Caco-2 (cell line): ENCODE measurements around the gene INO80C. TPM values are rescaled to one million over a fixed set of nuclear protein-coding genes. Genes with fewer than 3 reads are reported as not detected.
"Not testable (repeated sequence)": the region's sequence is repeated elsewhere in the genome, so short reads cannot be mapped to it uniquely, and the experiment has no call there.

Experiments used
- BruUV-seq: library from RNA; stranded (reverse); fragments of 400-500 nt; replicated peaks from 2 replicates; lab custom pipeline; 2021; lab: Mats Ljungman, UMichigan
- CTCF ChIA-PET: fragments of 300-600 bp; sonication (Branson Sonifier 250); formaldehyde crosslinking; loops from one replicate; lab custom pipeline; 2022; ENCODE audit warnings: antibody characterized with exemption; lab: Charles Lee
- POLR2A ChIA-PET: fragments of 300-600 bp; sonication (Branson Sonifier 250); formaldehyde crosslinking; loops from one replicate; lab custom pipeline; 2022; ENCODE audit warnings: antibody characterized with exemption; lab: Charles Lee
- DNase-seq, 2 experiments: peaks; one replicate each; pipeline versions ENCODE4 v3.0.0 to v3.0.0-alpha.2; 2020 to 2022
- H3K27me3 ChIP-seq: replicated peaks from 2 replicates; pipeline ENCODE4 v1.6.0; 2011; ENCODE audit warnings: low read length; ENCODE audit not compliant: control insufficient read depth, insufficient read depth
- H3K36me3 ChIP-seq: 2 replicates; pipeline ENCODE4 v1.5.1; 2011; ENCODE audit warnings: low read length; ENCODE audit not compliant: control insufficient read depth, insufficient read depth
- H3K4me1 ChIP-seq: fragments of 250-450 bp; sonication (Bioruptor Pico); 2 replicates; pipeline ENCODE4 v1.5.1; 2020; ENCODE audit warnings: mild to moderate bottlenecking
- H3K4me3 ChIP-seq: 2 replicates; pipeline ENCODE4 v1.5.1; 2011; ENCODE audit warnings: low read depth, mild to moderate bottlenecking, control low read depth, low read length
- H3K9me3 ChIP-seq: fragments of 250-450 bp; sonication (Bioruptor Pico); 2 replicates; pipeline ENCODE4 v1.5.1; 2020; ENCODE audit warnings: mild to moderate bottlenecking, moderate library complexity
- H3K27ac Mint-ChIP-seq: one replicate; pipeline ENCODE4 v1.8.0; 2022; ENCODE audit warnings: mixed read lengths; ENCODE audit not compliant: unreplicated experiment
- H3K27me3 Mint-ChIP-seq: one replicate; pipeline ENCODE4 v1.8.0; 2022; ENCODE audit warnings: mixed read lengths; ENCODE audit not compliant: insufficient read depth, unreplicated experiment
- H3K36me3 Mint-ChIP-seq: one replicate; pipeline ENCODE4 v1.8.0; 2022; ENCODE audit warnings: mild to moderate bottlenecking, mixed read lengths; ENCODE audit not compliant: insufficient read depth, unreplicated experiment
- H3K4me1 Mint-ChIP-seq: one replicate; pipeline ENCODE4 v1.8.0; 2022; ENCODE audit warnings: low read depth, mixed read lengths; ENCODE audit not compliant: unreplicated experiment
- H3K4me3 Mint-ChIP-seq: one replicate; pipeline ENCODE4 v1.8.0; 2022; ENCODE audit warnings: mild to moderate bottlenecking, moderate library complexity, mixed read lengths; ENCODE audit not compliant: unreplicated experiment
- H3K9me3 Mint-ChIP-seq: one replicate; pipeline ENCODE4 v1.8.0; 2022; ENCODE audit warnings: mixed read lengths; ENCODE audit not compliant: unreplicated experiment
- intact Hi-C: fragments of 100-400 bp; cut with micrococcal nuclease; formaldehyde crosslinking; loops from one replicate; pipeline ENCODE4 v1.10.0; 2022; ENCODE audit not compliant: unreplicated experiment
- total RNA-seq: library from RNA; stranded (reverse); gene quantifications from 2 replicates; pipeline ENCODE4 v1.2.3, GENCODE V29; 2022
- TF ChIP-seq, protein P1 (sequence below), 2 experiments: fragments of 200-600 bp in 1 of 2; IDR thresholded peaks; 1 replicate in 1 of 2; 2 replicates in 1 of 2; pipeline versions ENCODE4 v1.5.1 to v1.8.0; 2011 to 2022; ENCODE audit warnings: antibody characterized with exemption in 1 of 2, control low read depth in 1 of 2, inconsistent platforms in 1 of 2, low read depth in 1 of 2, low read length in 1 of 2, mild to moderate bottlenecking in 1 of 2, moderate library complexity in 1 of 2; ENCODE audit not compliant: insufficient read depth in 1 of 2, severe bottlenecking in 1 of 2, unreplicated experiment in 1 of 2

Gene INO80C
- total RNA-seq, 1 experiment from 2014 or later = 26.6 TPM

DNA sequence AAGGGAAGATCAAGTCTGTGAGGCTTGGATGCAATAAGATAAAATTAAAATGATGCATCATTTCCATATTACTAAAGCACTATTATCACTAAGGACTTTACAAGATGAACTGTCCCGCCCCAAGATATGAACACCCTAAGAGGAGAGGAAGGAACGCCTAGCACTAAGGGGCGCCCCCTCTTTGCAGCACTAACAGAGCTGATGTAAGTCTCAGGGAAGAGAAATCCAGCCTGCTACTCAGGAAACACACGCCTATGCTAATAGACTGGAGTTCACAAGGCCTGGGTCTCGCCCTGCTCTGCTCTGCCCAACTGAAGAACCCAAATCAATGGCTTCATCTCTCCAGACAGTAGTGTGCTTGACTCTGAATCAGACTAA is 6.1 kb downstream of the INO80C start:
- H3K9me3 ChIP-seq = no peaks in the 10 kb centered on the region
- H3K4me1 Mint-ChIP-seq = no peaks in the 10 kb centered on the region
- TF ChIP-seq, protein P1, sequence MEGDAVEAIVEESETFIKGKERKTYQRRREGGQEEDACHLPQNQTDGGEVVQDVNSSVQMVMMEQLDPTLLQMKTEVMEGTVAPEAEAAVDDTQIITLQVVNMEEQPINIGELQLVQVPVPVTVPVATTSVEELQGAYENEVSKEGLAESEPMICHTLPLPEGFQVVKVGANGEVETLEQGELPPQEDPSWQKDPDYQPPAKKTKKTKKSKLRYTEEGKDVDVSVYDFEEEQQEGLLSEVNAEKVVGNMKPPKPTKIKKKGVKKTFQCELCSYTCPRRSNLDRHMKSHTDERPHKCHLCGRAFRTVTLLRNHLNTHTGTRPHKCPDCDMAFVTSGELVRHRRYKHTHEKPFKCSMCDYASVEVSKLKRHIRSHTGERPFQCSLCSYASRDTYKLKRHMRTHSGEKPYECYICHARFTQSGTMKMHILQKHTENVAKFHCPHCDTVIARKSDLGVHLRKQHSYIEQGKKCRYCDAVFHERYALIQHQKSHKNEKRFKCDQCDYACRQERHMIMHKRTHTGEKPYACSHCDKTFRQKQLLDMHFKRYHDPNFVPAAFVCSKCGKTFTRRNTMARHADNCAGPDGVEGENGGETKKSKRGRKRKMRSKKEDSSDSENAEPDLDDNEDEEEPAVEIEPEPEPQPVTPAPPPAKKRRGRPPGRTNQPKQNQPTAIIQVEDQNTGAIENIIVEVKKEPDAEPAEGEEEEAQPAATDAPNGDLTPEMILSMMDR (IDR thresholded peaks at IDR 0.05; ENCODE audit: insufficient read depth in 1 of 2, low read depth in 1 of 2, low read length in 1 of 2, severe bottlenecking in 1 of 2, unreplicated experiment in 1 of 2) = no peak
- intact Hi-C loops = no loop called here
- no peak overlapping the region for H3K27ac Mint-ChIP-seq
- H3K27me3 Mint-ChIP-seq = no peaks in the 10 kb centered on the region
- H3K9me3 Mint-ChIP-seq = no peaks in the 10 kb centered on the region
- DNase-seq = no peak
- ChIA-PET CTCF (no interaction called here), POLR2A (no interaction called here)
- H3K27me3 ChIP-seq = no peaks in the 10 kb centered on the region
- peaks cover 27% of the 10 kb centered on the region for H3K4me1 ChIP-seq
- H3K4me3 ChIP-seq = no peak overlapping the region
- no peaks in the 10 kb centered on the region for H3K36me3 ChIP-seq
- no peak overlapping the region for H3K4me3 Mint-ChIP-seq
- no peaks in the 10 kb centered on the region for H3K36me3 Mint-ChIP-seq
- BruUV-seq = no TSS peak

DNA sequence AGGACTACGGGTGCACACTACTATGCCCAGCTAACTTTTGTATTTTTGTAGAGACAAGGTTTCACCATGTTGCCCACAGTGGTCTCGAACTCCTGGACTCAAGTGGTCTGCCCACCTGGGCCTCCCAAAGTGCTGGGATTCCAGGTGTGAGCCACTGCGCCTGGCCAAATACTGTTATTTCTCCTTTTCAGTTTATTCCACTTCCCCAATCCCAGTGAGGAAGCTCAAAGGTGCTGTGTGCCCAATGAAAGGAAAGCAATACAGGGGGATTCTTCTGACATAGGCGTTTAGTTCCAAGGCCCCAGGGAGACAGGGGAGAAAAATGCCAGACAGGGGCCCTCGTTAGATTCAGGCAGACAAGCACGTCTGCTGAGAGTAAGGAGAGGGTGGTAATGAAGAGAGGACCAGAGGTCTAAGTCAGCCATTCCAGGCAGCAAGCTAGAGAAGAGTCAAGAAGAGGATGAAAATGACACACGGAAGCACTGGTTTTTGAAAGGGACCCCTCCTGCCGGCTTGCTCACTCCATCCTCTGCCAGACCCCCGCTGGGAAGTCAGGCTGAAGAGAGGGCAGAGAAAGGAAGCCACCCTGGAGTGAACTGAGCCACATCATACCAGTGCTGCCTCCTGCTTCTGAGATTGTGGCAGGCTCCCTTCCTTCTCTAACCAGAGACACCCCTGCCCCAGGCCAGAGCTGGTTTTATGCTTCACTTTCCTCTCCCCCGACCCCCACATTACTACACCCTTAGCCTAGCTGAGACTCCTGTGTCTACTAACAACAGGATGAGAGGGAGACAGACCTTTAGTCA is 6.7 kb downstream of the INO80C start:
- Histone ChIP-seq H3K4me1 (peaks cover 21% of the 10 kb centered on the region), H3K27me3 (no peaks in the 10 kb centered on the region), H3K36me3 (no peaks in the 10 kb centered on the region), H3K4me3 (no peak overlapping the region), H3K9me3 (no peaks in the 10 kb centered on the region)
- Mint-ChIP-seq H3K4me1 (no peaks in the 10 kb centered on the region), H3K9me3 (no peaks in the 10 kb centered on the region), H3K4me3 (no peak overlapping the region), H3K36me3 (no peaks in the 10 kb centered on the region), H3K27me3 (no peaks in the 10 kb centered on the region), H3K27ac (no peak overlapping the region)
- no peak for DNase-seq
- TF ChIP-seq, protein P1 (IDR thresholded peaks at IDR 0.05; ENCODE audit: insufficient read depth in 1 of 2, low read depth in 1 of 2, low read length in 1 of 2, severe bottlenecking in 1 of 2, unreplicated experiment in 1 of 2) = no peak
- CTCF ChIA-PET = no interaction called here
- intact Hi-C loops = no loop called here
- POLR2A ChIA-PET = interaction anchor here (0.6 kb wide), 1 partner anchor 181 kb away, joined by 4 read pairs; no protein-coding TSS in a partner anchor
- BruUV-seq = no TSS peak

- Mint-ChIP-seq H3K36me3 (no peaks in the 10 kb centered on the region), H3K27ac (no peak overlapping the region), H3K9me3 (no peaks in the 10 kb centered on the region), H3K4me3 (no peak overlapping the region), H3K27me3 (no peaks in the 10 kb centered on the region), H3K4me1 (no peaks in the 10 kb centered on the region)
- Histone ChIP-seq H3K27me3 (no peaks in the 10 kb centered on the region), H3K4me3 (no peak overlapping the region), H3K36me3 (no peaks in the 10 kb centered on the region), H3K4me1 (peaks cover 17% of the 10 kb centered on the region), H3K9me3 (no peaks in the 10 kb centered on the region)
- BruUV-seq = no TSS peak
- ChIA-PET CTCF (no interaction called here), POLR2A (no interaction called here)
- intact Hi-C loops = no loop called here
- DNase-seq = no peak
- TF ChIP-seq, protein P1 (IDR thresholded peaks at IDR 0.05; ENCODE audit: insufficient read depth in 1 of 2, low read depth in 1 of 2, low read length in 1 of 2, severe bottlenecking in 1 of 2, unreplicated experiment in 1 of 2) = no peak
These were observed 7.8 kb downstream of the INO80C start for GRCh38 chr18:35489913-35490490.

DNA sequence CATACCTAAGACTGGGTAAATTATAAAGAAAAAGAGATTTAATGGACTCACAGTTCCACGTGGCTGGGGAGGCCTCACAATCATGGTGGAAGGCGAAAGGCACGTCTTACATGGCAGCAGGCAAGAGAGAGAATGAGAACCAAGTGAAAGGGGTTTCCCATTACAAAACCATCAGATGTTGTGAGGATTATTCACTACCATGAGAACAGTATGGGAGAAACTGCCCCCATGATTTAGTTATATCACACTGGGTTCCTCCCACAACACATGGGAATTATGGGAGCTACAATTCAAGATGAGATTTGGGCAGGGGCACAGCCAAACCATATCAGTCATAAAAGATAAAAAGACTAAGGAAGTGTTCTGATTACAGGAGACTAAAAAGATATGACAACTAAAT is 8.5 kb downstream of the INO80C start:
- intact Hi-C loops, H3K4me1 Mint-ChIP-seq, H3K9me3 Mint-ChIP-seq, H3K36me3 ChIP-seq, H3K27me3 ChIP-seq, H3K27me3 Mint-ChIP-seq, H3K36me3 Mint-ChIP-seq, H3K9me3 ChIP-seq, BruUV-seq, H3K4me3 ChIP-seq, POLR2A ChIA-PET, H3K4me3 Mint-ChIP-seq, DNase-seq, CTCF ChIA-PET: not testable (repeated sequence)
- peak overlapping the region; percentile 64 for H3K27ac Mint-ChIP-seq
- H3K4me1 ChIP-seq = peaks cover 17% of the 10 kb centered on the region

DNA sequence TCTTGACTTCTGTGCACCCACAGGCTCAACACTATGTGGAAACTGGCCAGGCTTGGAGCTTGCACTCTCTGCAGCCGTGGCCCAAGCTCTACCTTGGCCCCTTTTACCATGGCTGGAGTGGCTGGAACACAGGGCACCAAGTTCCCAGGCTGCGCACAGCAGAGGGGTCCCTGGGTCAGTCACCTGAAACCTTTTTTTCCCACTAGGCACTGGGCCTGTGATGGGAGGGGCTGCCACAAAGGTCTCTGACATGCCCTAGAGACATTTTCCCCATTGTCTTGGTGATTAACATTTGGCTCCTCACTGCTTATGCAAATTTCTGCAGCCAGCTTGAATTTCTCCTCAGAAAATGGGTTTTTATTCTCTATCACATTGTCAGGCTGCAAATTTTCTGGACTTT is 9.4 kb downstream of the INO80C start:
- H3K27me3 ChIP-seq, intact Hi-C loops, H3K4me3 ChIP-seq, H3K27me3 Mint-ChIP-seq, POLR2A ChIA-PET, H3K4me3 Mint-ChIP-seq, H3K27ac Mint-ChIP-seq, H3K9me3 ChIP-seq, BruUV-seq, H3K9me3 Mint-ChIP-seq, DNase-seq, CTCF ChIA-PET, H3K36me3 Mint-ChIP-seq, H3K36me3 ChIP-seq: not testable (repeated sequence)
- H3K4me1 ChIP-seq = peaks cover 16% of the 10 kb centered on the region
- peaks cover 12% of the 10 kb centered on the region for H3K4me1 Mint-ChIP-seq
